Suprapubic skin (tissue), 4 donors: ENCODE results near the gene NUP210L. TPM values are rescaled to one million over a fixed set of nuclear protein-coding genes. Genes with fewer than 3 reads are reported as not detected.
"Not testable (repeated sequence)": the region's sequence is repeated elsewhere in the genome, so short reads cannot be mapped to it uniquely, and the experiment has no call there.

Source experiments
- DNase-seq, 2 donors: peaks; one replicate each; pipeline ENCODE4 v3.0.0-alpha.2; 2019; ENCODE audit warnings: low spot score in 2 of 2
- H3K27ac ChIP-seq: fragments of 200-600 bp; sonication (generic); one replicate; pipeline ENCODE4 v1.5.1; 2019
- H3K27me3 ChIP-seq: fragments of 200-600 bp; sonication (generic); one replicate; pipeline ENCODE4 v1.5.1; 2019
- H3K36me3 ChIP-seq: fragments of 200-600 bp; sonication (generic); one replicate; pipeline ENCODE4 v1.5.1; 2019
- H3K4me1 ChIP-seq: fragments of 200-600 bp; sonication (generic); one replicate; pipeline ENCODE4 v1.5.1; 2019
- H3K4me3 ChIP-seq: fragments of 200-600 bp; sonication (generic); one replicate; pipeline ENCODE4 v1.5.1; 2019; ENCODE audit warnings: mild to moderate bottlenecking
- H3K9me3 ChIP-seq: fragments of 200-600 bp; sonication (generic); one replicate; pipeline ENCODE4 v1.5.1; 2019
- CTCF ChIP-seq, 2 donors: fragments of 200-600 bp in 1 of 2; fragments of 450-650 bp in 1 of 2; sonication (generic) in 1 of 2; IDR thresholded peaks; one replicate each; pipeline ENCODE4 v1.5.1; 2016 to 2019; ENCODE audit warnings: antibody characterized with exemption in 2 of 2, mild to moderate bottlenecking in 1 of 2, moderate library complexity in 1 of 2
- EP300 ChIP-seq: sonication (generic); formaldehyde crosslinking; IDR thresholded peaks from one replicate; pipeline ENCODE4 v1.6.1; 2017; ENCODE audit warnings: antibody characterized with exemption
- POLR2A ChIP-seq, 2 donors: fragments of 450-650 bp; IDR thresholded peaks; one replicate each; pipeline ENCODE4 v1.6.1; 2017; ENCODE audit warnings: antibody characterized with exemption in 2 of 2, mild to moderate bottlenecking in 2 of 2, moderate library complexity in 2 of 2
- POLR2AphosphoS5 ChIP-seq, 3 donors: sonication (generic); formaldehyde crosslinking; IDR thresholded peaks; one replicate each; pipeline ENCODE4 v1.6.1; 2017; ENCODE audit warnings: antibody characterized with exemption in 3 of 3
- WGBS: methylation state at CpG from one replicate; pipeline ENCODE4 v1.1.5; 2018; 5-methylcytosine and 5-hydroxymethylcytosine counted together
- total RNA-seq, 4 donors: library from RNA; depleted of rRNA; stranded (reverse); fragments of >200 nt; gene quantifications; one replicate each; pipeline ENCODE4 v1.1.0, GENCODE V29; 2016

NUP210L gene
- total RNA-seq, 4 donors from 2014 or later, result not detected

- H3K27ac ChIP-seq, result no peak overlapping the region
- 79% methylated on average over 4 of the region's 4 CpGs for WGBS
- H3K27me3 ChIP-seq, result no peaks in the 10 kb centered on the region
- DNase-seq, result no peak
- H3K36me3 ChIP-seq, result no peaks in the 10 kb centered on the region
- TF ChIP-seq CTCF (IDR thresholded peaks at IDR 0.05), result no peak
- TF ChIP-seq EP300, result no peak
- no peak for TF ChIP-seq POLR2AphosphoS5 (IDR thresholded peaks at IDR 0.05)
- TF ChIP-seq POLR2A (IDR thresholded peaks at IDR 0.05), result no peak
- H3K9me3 ChIP-seq, result no peaks in the 10 kb centered on the region
- no peak overlapping the region for H3K4me3 ChIP-seq
- no peaks in the 10 kb centered on the region for H3K4me1 ChIP-seq
Observed at GRCh38 chr1:154019269-154019668, 135.6 kb downstream of the NUP210L start.

GRCh38 chr1:154014154-154014907 is 140.5 kb downstream of the NUP210L start:
- H3K4me3 ChIP-seq, result no peak overlapping the region
- no peaks in the 10 kb centered on the region for H3K4me1 ChIP-seq
- WGBS, result 82% methylated on average over 3 of the region's 3 CpGs
- H3K27ac ChIP-seq, result no peak overlapping the region
- no peak for DNase-seq
- H3K27me3 ChIP-seq, result no peaks in the 10 kb centered on the region
- no peaks in the 10 kb centered on the region for H3K9me3 ChIP-seq
- H3K36me3 ChIP-seq, result no peaks in the 10 kb centered on the region
- TF ChIP-seq POLR2AphosphoS5 (IDR thresholded peaks at IDR 0.05), result no peak
- TF ChIP-seq EP300, result no peak
- TF ChIP-seq CTCF (IDR thresholded peaks at IDR 0.05), result no peak
- TF ChIP-seq POLR2A (IDR thresholded peaks at IDR 0.05), result no peak

GRCh38 chr1:154012543-154012942 is 142.3 kb downstream of the NUP210L start:
- not testable (repeated sequence) for H3K4me3 ChIP-seq, H3K9me3 ChIP-seq, H3K4me1 ChIP-seq, DNase-seq, H3K27ac ChIP-seq, H3K27me3 ChIP-seq, H3K36me3 ChIP-seq
- WGBS, result 95% methylated on average over 14 of the region's 14 CpGs

GRCh38 chr1:154012129-154012528 is 142.7 kb downstream of the NUP210L start:
- no peak for DNase-seq
- H3K4me1 ChIP-seq, result no peaks in the 10 kb centered on the region
- TF ChIP-seq CTCF (IDR thresholded peaks at IDR 0.05) (no peak), POLR2A (IDR thresholded peaks at IDR 0.05) (no peak), POLR2AphosphoS5 (IDR thresholded peaks at IDR 0.05) (no peak), EP300 (no peak)
- H3K27ac ChIP-seq, result no peak overlapping the region
- no peak overlapping the region for H3K4me3 ChIP-seq
- H3K9me3 ChIP-seq, result no peaks in the 10 kb centered on the region
- H3K27me3 ChIP-seq, result no peaks in the 10 kb centered on the region
- 63% methylated on average over 1 of the region's 1 CpG for WGBS
- H3K36me3 ChIP-seq, result no peaks in the 10 kb centered on the region

DNA sequence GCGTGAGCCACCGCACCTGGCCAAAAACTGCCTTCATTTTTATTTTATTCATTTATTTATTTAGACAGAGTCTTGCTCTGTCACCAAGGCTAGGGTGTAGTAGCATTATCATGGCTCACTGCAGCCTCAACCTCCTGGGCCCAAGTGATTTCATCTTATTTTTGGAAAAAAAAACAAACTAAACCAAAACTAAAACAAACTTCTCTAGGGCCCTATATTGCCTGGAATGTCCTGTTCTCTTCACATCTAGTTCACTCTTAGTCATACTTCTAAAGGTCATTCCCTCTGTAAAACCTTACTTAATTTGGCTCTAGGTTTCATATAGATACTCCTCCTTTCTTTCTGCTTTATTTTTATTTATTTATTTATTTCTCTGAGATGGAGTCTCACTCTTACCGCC is 148.7 kb downstream of the NUP210L start:
- TF ChIP-seq CTCF (IDR thresholded peaks at IDR 0.05) (no peak), EP300 (no peak), POLR2AphosphoS5 (IDR thresholded peaks at IDR 0.05) (no peak), POLR2A (IDR thresholded peaks at IDR 0.05) (no peak)
- no peaks in the 10 kb centered on the region for H3K4me1 ChIP-seq
- no peak overlapping the region for H3K27ac ChIP-seq
- WGBS, result 93% methylated on average over 3 of the region's 3 CpGs
- H3K4me3 ChIP-seq, result no peak overlapping the region
- H3K9me3 ChIP-seq, result no peaks in the 10 kb centered on the region
- no peaks in the 10 kb centered on the region for H3K27me3 ChIP-seq
- DNase-seq, result no peak
- no peaks in the 10 kb centered on the region for H3K36me3 ChIP-seq

DNA sequence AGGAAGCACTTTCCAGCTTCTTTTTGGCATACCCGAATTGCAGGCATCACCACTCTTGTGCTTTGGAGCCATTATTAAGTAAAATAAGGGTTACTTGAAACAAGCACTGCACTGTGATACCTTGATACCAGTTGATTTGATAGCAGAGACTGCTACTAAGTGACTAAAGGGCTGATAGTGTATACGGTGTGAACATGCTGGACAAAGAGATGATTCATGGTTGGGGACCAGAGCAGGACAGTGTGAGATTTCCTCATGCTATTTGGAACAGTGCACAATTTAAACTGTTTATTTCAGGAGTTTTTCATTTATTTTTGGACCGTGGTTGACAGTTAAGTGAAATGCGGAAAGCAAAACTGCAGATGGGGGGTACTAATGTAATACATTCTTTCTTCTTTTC is 154.5 kb downstream of the NUP210L start:
- H3K9me3 ChIP-seq, result no peaks in the 10 kb centered on the region
- H3K4me1 ChIP-seq, result no peaks in the 10 kb centered on the region
- TF ChIP-seq POLR2A (IDR thresholded peaks at IDR 0.05) (no peak), CTCF (IDR thresholded peaks at IDR 0.05) (no peak), POLR2AphosphoS5 (IDR thresholded peaks at IDR 0.05) (no peak), EP300 (no peak)
- 78% methylated on average over 4 of the region's 4 CpGs for WGBS
- no peak overlapping the region for H3K4me3 ChIP-seq
- no peak overlapping the region for H3K27ac ChIP-seq
- no peaks in the 10 kb centered on the region for H3K27me3 ChIP-seq
- no peak for DNase-seq
- no peaks in the 10 kb centered on the region for H3K36me3 ChIP-seq

GRCh38 chr1:153996882-153997281 is 158.0 kb downstream of the NUP210L start:
- not testable (repeated sequence) for H3K27me3 ChIP-seq, H3K27ac ChIP-seq, DNase-seq, H3K9me3 ChIP-seq, H3K4me3 ChIP-seq
- Histone ChIP-seq H3K36me3 (peaks cover 27% of the 10 kb centered on the region), H3K4me1 (peaks cover 16% of the 10 kb centered on the region)
- WGBS, result 96% methylated on average over 10 of the region's 10 CpGs
